ENCODE measurements around the gene CST8.
A peak's percentile ranks its signal among the peaks of the same experiment; 100 is the strongest.
"Not testable (repeated sequence)": the region's sequence is repeated elsewhere in the genome, so short reads cannot be mapped to it uniquely, and the experiment has no call there.

CST8 gene, protein sequence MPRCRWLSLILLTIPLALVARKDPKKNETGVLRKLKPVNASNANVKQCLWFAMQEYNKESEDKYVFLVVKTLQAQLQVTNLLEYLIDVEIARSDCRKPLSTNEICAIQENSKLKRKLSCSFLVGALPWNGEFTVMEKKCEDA

DNA sequence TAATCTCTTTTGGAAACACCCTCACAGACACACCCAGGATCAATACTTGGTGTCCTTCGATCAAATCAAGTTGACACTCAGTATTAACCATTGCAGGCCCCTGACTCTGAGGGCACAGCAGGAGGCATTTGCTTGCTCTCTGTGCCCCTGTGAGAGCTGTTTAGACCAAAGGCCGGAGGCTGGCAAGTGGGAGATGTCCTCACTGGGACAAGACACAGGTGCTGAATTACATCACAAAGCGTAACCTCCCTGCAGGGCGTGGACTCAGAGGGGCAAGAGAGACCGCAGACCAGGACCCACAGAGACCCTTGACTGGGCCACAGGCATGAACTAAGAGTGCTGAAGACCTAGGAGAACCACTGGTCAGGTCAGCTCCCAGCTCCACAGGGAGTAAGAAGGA, at the start of gene CST8:
CST8 (plus strand) TSS at position 301 of the 400 bp plus-strand sequence. CDS start 551 bp downstream, outside the sequence.
- no peak for DNase-seq

DNA sequence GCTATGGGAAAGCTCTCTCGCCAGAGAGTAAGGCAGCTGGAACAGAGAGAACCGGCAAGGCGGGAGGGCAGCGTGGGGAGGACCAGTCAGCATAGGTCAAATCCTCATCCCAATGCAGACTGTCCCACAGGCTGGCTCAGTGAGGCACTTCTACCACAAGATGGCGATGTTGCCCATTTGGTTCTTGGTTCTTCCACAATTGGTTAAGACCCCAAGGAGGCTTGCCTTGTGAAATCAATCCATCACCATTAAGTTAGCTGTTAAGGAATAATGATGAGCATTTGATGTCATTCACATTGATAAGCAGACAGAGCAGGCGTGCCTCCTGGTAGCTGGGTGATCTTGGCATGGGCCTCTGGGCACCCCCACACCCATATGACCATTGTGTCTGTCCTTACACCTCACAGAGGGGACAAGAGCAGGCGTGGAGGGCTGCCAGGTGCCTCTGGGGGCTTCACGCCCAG, 49.0 kb upstream of the CST8 start:
- peak; percentile 67 for DNase-seq

DNA sequence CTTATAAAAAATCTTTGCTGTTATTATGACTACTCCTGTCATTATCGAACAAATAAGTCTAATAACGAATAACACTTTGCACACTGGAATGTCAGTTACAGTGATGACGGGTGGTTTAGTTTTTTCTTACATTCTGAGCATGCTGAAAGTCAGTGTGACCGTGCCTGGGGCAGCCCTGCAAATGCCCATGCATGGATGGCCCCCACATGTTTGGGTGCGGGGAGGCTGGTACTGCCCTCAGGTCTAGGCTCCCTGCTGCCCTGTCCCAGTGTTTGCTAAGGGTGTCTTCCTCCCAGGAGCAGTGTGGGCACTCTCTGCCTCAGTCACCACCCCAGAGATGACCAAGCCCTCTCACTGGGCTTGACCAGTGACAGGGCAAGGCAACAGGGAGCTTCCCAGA, 48.5 kb upstream of the CST8 start:
- no peak for DNase-seq

DNA sequence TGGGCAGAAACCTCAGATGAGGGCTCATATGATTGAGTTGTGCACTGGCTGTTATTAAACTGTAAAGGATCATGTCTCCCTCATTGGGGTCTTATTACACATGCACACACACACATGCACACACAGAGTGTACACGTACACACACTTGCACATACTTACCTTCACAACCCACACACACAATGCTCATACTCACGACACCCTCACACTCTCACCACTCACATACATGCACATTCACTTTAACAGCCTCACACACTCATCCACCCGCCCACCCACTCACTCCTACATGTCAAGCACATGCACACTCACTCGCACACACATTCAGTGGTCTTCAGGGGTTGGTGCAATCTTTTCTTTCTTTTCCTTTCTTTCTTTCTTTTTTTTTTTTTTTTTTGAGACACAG, 46.1 kb upstream of the CST8 start:
- no peak for DNase-seq

DNA sequence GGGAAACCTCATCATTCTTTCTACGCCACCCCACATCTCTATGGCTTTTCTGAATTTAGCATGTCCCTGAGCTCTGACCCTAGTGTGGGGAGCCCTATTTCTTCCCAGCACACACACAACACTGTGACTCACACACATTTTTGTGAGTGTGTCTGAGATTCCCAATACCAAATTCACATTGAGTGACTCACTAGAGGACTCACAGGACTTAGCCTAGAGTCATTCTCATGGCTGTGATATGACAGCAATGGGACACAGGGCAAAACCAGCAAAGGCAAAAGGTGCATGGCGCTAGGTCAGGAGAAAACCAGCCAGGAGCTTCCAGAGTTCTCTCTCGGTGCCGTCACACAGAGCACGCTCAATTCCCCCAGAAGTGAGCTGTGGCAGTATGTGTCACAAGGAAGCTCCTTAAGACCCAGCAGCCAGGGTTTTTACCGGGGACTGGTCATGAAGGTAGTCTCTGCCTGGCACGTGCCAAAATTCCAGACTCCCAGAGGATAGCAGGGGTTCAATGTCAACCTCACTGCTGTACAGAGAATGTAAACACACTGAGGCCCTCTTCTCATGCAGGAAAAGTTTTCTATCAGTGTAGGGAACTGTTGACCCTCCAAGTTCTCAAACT, 45.2 kb upstream of the CST8 start:
- no peak for DNase-seq

DNA sequence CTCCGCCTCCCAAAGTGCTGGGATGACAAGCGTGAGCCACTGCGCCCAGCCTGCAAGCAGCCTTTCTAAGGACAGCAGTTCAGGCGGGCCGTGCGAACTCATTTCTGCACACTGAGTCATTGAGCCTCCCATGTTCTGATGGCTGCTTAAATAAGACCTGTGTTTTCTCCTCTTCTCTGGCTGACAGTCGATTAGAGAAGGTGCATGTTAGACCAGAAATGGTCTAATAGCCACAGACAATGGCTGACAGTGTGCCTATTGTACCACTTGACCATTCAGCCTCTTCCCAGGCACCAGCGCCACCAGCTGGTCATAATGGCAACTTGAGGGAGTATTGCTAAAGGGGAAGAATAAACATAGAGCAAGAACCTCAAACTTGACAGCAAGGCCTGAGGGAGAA, 44.4 kb upstream of the CST8 start:
- no peak for DNase-seq

DNA sequence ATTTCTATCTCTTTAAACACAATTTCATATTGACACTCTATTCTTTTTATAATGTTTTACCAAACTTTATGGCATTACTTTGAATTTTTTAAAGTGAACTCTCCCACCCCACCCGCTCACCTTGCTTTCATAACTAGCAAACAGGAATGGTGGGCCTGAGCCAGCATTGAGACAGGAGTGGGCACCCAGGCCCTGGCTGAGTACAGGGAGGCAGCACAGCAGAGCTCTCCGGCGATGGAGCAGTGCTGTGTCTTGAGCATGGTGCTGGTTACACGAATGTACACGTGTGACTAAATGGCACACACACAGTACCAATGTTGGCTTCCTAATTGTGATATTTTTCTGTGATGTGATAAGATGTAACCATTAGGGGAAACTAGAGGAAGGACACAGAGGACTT, 42.8 kb upstream of the CST8 start:
- DNase-seq, result no peak

DNA sequence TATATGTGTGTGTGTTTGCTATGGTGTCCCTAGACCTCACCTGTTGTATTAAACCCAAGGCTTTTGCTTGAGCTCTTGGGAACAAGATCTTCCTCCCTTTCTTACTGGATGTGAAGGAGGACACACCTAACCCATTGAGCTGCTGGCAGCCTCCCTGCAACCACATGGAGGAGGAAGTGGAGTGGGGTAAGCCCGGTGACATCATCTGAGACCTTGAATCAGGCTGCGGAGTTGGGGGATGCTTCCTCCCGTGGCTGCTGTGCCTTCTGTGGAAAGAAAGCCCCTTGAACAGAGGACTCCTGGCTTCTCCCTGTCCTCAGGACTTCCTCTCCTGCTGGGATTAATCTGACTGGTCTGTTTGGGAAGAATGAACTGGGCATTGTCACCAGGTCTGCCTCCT, 41.5 kb upstream of the CST8 start:
- no peak for DNase-seq

DNA sequence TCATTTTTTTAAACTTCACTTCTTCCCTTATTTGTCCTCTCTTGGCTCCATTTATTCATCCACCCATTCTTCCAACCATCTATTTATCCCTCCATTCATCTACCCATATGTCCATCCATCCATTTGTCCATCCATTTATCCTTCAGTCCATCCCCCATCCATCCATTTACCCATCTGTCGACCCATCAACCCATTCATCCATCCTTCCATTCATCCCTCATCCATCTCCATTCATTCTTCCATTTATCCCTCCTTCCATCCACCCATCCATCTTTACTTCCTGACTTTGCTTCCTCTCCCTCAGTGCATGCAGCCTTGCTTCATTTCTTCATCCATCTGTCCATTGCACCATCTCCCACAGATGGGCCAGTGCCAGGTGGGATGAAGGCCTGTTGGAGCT, 40.0 kb upstream of the CST8 start:
- no peak for DNase-seq

DNA sequence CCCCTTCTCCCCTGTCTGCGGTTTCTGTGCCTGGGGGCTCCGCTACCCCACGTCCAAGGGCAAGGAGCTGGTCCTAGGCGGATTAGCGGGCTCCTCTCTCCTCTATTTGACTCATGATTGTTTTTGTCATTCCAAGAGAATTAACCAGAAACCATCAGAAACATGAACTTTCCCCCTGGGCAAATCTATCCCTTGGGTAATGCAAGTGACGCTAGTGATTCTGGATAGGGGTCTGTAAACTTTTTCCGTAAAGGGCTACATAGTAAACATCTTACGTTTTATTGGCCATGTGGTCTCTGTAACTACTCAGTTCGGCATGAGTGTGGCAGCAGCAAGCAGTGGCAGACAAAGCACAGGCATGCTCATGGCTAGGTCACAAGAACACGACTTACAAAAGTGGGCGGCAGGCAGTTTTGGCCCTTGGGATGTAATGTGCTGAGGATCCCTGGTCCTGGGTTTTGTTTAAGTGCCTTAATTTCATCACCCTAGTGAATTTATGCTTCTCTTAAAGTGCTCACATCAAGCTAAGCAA, 38.9 kb upstream of the CST8 start:
- DNase-seq, result no peak

DNA sequence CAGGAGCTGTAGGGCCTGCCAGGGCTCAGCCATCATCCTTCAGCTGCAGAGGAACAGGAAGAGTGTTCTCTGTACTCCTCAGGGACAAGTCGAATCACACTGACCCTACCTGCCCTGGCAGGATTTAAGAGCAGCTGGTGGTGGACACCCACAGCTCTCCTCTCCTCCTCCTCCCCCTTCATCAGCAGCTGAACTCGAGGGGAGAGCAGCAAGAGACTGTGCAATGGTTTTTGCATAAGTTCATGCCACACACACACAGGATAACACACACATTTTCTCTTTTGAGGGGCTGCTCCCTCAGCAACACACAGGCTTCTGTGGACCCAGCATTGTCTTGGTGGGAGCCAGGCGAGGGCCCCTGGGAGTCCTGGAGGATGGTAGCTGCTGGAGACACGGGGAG, 38.1 kb upstream of the CST8 start, which contains the start of gene CST11:
CST11 (minus strand) TSS at position 101 of the 400 bp plus-strand sequence; CDS start at position 36, 65 bp downstream.
- no peak for DNase-seq

DNA sequence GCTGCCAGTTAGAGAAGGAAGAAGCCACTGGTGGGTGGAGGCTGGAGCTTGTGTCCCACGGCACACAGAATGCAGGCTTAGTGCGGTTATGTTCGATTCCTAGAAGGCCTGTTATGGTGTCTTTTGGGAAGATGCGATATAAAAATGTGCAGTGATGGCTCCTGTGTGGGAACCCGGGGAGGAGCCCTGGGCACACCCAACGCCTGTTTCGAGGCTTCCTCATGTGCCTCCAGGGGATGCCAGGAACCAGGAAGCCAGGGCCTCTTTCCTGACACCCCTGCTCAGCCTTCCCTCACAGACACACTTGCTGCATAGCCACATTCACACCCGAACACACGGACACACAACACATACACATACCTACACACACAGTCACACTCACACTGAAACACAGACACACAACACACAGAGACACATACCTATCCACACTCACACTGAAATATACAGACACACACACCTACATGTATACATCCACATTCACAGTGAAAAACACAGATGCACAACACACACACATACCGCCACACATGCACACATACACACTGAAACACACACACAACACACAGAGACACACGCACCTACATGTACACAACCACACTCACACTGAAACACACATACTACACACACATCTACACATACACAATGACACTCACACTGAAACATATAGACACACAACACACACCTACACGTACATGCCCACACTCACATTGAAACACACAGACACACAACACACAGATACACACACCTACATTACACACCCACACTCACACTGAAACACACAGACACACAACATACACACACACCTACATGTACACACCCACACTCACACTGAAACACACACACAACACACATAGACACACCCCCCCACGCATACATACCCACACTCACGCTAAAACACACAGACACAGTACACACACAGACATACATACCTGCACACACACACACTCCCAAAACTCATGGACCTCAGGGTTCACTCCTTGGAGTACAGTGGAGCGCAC, 37.1 kb upstream of the CST8 start:
- no peak for DNase-seq

DNA sequence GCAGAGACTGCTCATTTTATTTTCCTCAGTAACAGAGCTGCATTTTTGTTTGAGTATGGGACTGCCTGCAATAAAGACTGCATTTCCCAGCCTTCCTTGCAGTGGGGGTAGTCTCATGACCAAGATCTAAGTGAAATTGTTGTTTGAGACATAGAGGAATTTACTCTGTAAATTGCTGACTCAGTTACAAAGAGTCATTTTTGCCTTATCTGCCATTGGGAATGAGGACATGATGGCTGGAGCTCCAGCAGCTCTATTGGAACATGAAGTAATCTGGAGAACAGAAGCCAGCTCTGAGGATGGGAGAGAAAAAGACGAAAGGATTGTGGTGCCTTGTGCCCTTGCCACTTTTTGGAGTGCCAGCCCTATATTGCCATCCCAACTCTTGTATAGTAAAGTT, 36.1 kb upstream of the CST8 start:
- no peak for DNase-seq

DNA sequence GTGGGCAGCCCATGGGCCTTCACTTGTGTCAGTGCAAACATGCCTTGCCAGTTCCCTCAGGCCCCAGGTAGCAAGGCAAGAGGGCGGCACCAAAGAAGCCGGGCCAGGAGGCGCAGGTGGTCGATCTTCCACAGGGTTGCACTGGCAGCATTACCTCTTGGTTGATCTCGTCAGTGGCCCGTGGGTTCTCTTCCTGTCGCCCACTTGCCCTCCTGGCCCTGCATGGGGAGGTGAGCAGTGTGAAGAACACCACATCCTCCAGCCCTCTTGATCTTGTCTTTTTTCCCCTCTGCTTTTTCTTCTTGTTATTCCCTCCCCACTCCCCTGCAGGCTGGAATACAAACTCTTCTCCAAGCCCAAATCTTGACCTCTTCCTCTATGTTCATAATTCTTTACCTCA, 35.3 kb upstream of the CST8 start:
- DNase-seq, result no peak

DNA sequence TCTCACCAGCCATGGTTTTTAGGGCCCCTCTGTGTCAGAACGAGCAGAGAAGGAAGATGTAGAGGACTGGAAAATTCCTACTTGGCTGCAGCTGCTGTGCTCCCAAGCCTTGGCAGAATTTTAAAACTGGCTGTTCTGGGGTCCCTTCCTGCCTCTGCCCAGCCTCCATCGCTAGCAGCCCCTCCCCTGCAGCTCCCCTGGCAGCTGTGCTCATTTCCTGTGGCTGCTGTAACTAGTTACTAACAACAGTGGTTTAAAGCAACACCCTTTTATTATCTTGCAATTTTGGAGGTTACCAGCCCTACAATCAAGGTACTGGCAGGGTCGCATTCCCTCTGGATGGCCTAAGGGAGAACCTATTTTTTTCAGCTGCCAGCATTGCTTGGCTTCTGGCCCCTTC, 34.5 kb upstream of the CST8 start:
- DNase-seq, result peak; percentile 48

DNA sequence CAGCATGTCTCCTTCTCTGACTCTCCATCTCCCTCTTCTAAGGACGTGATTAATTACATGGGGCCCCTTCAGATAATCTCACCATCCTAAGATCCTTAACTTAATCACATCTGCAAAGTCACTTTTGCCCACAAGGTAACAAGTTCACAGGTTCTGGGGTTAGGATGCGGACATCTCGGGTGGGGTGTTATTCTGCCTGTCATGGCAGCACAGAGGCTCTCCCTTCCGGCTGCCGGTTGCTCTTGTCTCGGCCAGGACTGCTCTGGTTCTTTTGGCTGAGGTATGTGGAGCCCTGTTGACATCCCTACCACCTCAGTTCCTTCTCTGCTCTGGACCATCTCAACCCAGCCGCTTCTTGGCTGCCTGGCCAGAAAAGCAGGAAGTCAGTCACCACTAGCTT, 34.0 kb upstream of the CST8 start:
- peak; percentile 13 for DNase-seq

DNA sequence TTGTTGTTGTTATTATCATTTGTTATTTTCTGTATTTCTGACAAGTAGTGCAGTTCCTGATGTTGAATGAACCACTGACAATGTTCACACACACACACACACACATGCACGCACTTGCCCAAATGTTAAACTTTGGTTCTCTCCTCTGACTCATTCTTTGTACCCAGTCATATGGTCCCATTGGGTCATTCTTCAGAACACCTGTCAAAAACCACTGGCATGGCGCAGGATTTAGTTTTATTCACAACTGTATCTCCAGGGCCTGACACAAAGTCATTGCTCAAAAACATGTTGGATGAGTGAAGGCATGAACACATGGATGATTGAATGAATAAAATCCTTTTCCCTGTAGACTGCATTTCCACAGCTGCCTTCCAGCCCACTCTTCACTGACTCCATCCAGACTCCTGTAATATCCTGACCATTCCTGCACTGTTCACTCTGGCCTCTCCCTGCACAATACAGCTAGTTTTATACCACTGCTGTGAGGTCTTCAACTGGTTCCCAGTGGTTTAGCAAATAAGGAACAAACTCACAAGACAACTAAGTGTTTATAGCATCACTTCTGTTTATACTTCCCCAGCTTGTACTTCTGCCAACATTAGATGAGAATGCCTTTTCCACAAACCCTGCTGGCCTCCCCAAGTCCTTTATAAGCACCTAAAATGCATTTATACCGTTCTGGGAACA, 31.3 kb upstream of the CST8 start:
- DNase-seq, result no peak

DNA sequence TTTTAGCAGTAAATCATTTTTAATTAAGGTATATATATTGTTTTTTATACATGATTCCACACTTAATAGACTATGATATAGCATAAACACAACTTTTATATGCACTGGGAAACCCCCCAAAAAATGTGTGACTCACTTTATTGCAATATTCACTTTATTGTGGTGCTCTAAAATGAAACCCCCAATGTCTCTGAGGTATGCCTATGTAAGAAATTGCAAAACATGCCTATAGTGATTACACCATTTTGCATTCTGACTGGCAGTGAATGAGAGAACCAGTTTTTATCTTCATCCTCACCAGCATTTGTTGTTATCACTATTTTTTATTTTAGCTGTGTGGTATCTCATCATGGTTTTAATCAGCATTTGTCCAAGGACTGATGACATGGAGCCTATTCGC, 29.7 kb upstream of the CST8 start:
- DNase-seq, result no peak

DNA sequence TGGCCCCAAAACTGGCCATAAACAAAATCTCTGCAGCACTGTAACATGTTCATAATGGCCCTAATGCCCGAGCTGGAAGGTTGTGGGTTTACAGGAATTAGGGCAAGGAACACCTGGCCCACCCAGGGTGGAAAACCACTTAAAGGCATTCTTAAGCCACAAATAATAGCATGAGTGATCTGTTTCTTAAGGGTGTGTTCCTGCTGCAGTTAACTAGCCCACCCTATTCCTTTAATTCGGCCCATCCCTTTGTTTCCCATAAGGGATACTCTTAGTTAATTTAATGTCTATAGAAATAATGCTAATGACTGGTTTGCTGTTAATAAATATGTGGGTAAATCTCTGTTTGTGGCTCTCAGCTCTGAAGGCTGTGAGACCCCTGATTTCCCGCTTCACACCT, 24.0 kb upstream of the CST8 start:
- DNase-seq, result not testable (repeated sequence)

DNA sequence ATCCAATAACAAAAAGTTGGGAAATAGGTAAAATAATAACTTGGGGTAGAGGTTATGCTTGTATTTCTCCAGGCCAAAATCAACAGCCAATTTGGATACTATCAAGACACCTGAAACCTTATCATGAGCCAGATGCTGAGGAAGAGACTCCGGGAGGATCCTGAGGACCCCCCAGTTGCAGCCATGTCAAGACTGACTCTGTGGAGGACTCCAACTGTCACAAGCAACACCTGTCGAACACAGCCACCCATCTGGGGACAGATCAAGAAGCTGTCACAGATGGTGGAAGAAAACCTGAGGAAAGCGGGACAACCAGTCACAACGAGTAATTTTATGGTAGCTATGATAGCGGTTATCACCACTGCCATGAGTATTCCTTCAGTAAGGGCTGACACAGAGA, 18.6 kb upstream of the CST8 start:
- DNase-seq, result not testable (repeated sequence)

DNA sequence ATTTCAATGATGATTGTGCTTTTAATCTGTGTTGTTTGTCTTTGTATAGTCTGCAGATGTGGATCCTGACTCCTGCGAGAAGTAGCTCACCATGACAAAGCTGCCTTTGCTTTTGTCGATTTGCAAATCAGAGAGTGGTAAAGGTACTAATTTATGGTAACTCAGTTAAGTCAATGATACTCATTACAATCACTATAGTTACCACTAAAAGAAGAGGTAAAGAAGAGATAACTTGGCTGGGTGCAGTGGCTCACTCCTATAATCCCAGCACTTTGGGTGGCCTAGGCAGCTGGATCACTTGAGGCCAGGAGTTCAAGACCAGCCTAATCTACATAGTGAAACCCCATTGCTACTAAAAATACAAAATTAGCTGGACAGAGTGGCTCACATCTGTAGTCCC, 17.6 kb upstream of the CST8 start:
- DNase-seq, result not testable (repeated sequence)

DNA sequence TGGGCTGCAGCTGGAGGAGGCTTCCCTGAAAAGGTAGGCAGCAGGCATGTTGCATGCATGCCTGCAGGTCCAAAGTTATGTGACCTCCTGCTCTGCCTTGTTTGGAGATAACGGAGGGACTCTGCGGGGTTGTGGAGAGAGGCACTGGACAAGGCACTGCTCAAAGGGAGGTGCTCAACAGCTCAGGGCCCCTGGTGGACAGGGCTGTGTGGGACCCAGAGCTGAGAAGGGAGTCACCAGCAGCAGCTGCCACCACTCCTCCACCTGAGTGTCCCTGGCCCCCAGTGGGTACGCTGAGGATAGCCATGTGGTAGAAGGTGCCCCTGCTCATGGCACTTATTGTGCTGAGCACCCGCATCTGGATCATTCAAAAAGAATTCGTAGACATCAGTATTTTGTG, 15.5 kb upstream of the CST8 start:
- no peak for DNase-seq
